HG03175 (cell line): ENCODE results near the gene ITGB2.

Experiments used
- ATAC-seq: cut with Tn5 transposase; IDR thresholded peaks from one replicate; pipeline ENCODE4 v1.9.1; 2021; ENCODE audit warnings: mild to moderate bottlenecking, moderate library complexity; ENCODE audit not compliant: unreplicated experiment

The ITGB2 gene

GRCh38 chr21:44911384-44912157 lies 9.1 kb downstream of the ITGB2 start:
- ATAC-seq, result no peak

- no peak for ATAC-seq
Measured at GRCh38 chr21:44911068-44911383, 9.7 kb downstream of the ITGB2 start.

GRCh38 chr21:44910229-44911067 lies 10.3 kb downstream of the ITGB2 start:
- ATAC-seq, result no peak

GRCh38 chr21:44909719-44910118 lies 11.0 kb downstream of the ITGB2 start:
- no peak for ATAC-seq

- no peak for ATAC-seq
Measured at GRCh38 chr21:44908908-44909307, 11.8 kb downstream of the ITGB2 start.

GRCh38 chr21:44907966-44908895 lies 12.5 kb downstream of the ITGB2 start:
- no peak for ATAC-seq

GRCh38 chr21:44907225-44907965 lies 13.3 kb downstream of the ITGB2 start:
- ATAC-seq, result no peak

- no peak for ATAC-seq
Measured at GRCh38 chr21:44905728-44906090, 15.0 kb downstream of the ITGB2 start.

- ATAC-seq, result no peak
Measured at GRCh38 chr21:44905016-44905727, 15.5 kb downstream of the ITGB2 start.

- no peak for ATAC-seq
Measured at GRCh38 chr21:44904141-44904923, 16.4 kb downstream of the ITGB2 start.

- ATAC-seq, result no peak
Measured at GRCh38 chr21:44903689-44904088, 17.0 kb downstream of the ITGB2 start.

- ATAC-seq, result no peak
Measured at GRCh38 chr21:44903050-44903685, 17.5 kb downstream of the ITGB2 start.

- no peak for ATAC-seq
Measured at GRCh38 chr21:44902268-44903049, 18.2 kb downstream of the ITGB2 start.

GRCh38 chr21:44901391-44902074 lies 19.2 kb downstream of the ITGB2 start:
- ATAC-seq, result no peak

- ATAC-seq, result no peak
Measured at GRCh38 chr21:44900559-44901251, 20.0 kb downstream of the ITGB2 start.

GRCh38 chr21:44899768-44900558 lies 20.7 kb downstream of the ITGB2 start:
- no peak for ATAC-seq
